Left ventricle myocardium superior (tissue), 1 donor: ENCODE results near the gene PPFIA2. TPM values are rescaled to one million over a fixed set of nuclear protein-coding genes. Genes with fewer than 3 reads are reported as not detected.
"Not testable (repeated sequence)": the region's sequence is repeated elsewhere in the genome, so short reads cannot be mapped to it uniquely, and the experiment has no call there.

Experiments used
- ATAC-seq: fragments of 200-7000 bp; cut with Tn5 transposase; one replicate; pipeline ENCODE4 v1.9.1; 2020; ENCODE audit warnings: mild to moderate bottlenecking, moderate library complexity
- DNase-seq: peaks from one replicate; pipeline ENCODE4 v3.0.0-alpha.2; 2020
- intact Hi-C: fragments of 100-400 bp; cut with micrococcal nuclease; formaldehyde crosslinking; loops from one replicate; pipeline ENCODE4 v1.11.0; 2022
- total RNA-seq: library from RNA; stranded (reverse); fragmentation: NEBNext Ultra II Directional; extraction: Animal tissue kit (Norgen Biotek cat#: 25700); gene quantifications from one replicate; pipeline ENCODE4 v1.2.1, GENCODE V29; 2021
- donor health status: DM: no; HTN: yes; CAD: no; lungs with severe emphysema.

PPFIA2 gene
- total RNA-seq, 1 donor from 2014 or later: 0.37 TPM

GRCh38 chr12:81252228-81252627 lies 506.9 kb downstream of the PPFIA2 start:
- intact Hi-C loops: no loop called here
- DNase-seq (no peak), ATAC-seq (no peak)

- no peak for DNase-seq
Observed at GRCh38 chr12:81249976-81250375, 509.2 kb downstream of the PPFIA2 start.

GRCh38 chr12:81245907-81246570 lies 513.1 kb downstream of the PPFIA2 start:
- DNase-seq (no peak), ATAC-seq (no peak)
- intact Hi-C loops: no loop called here

More at GRCh38 chr12:81249976-81250375, 509.2 kb downstream of the PPFIA2 start:
- no peak for ATAC-seq
- intact Hi-C loops: no loop called here

GRCh38 chr12:81245458-81245857 lies 513.7 kb downstream of the PPFIA2 start:
- intact Hi-C loops: no loop called here
- no peak for DNase-seq
- ATAC-seq: no peak

- no peak for DNase-seq
- intact Hi-C loops: no loop called here
- ATAC-seq: peak; percentile 73
Observed at GRCh38 chr12:81231574-81232368, 527.4 kb downstream of the PPFIA2 start.

GRCh38 chr12:81229759-81230158 lies 529.4 kb downstream of the PPFIA2 start:
- intact Hi-C loops: no loop called here
- ATAC-seq (no peak), DNase-seq (no peak)

GRCh38 chr12:81224626-81225025 lies 534.5 kb downstream of the PPFIA2 start:
- intact Hi-C loops: no loop called here
- ATAC-seq (no peak), DNase-seq (no peak)

- intact Hi-C loops: no loop called here
- ATAC-seq: no peak
- no peak for DNase-seq
Observed at GRCh38 chr12:81222846-81223592, 536.1 kb downstream of the PPFIA2 start.

- no peak for ATAC-seq
- no peak for DNase-seq
Observed at GRCh38 chr12:81221681-81222080, 537.5 kb downstream of the PPFIA2 start.

GRCh38 chr12:81216739-81217138 lies 542.4 kb downstream of the PPFIA2 start:
- DNase-seq (no peak), ATAC-seq (no peak)
- intact Hi-C loops: no loop called here

More at GRCh38 chr12:81221681-81222080, 537.5 kb downstream of the PPFIA2 start:
- intact Hi-C loops: no loop called here

GRCh38 chr12:81212996-81213696 lies 546.0 kb downstream of the PPFIA2 start:
- intact Hi-C loops: no loop called here
- DNase-seq (no peak), ATAC-seq (no peak)

- DNase-seq: no peak
- intact Hi-C loops: no loop called here
- no peak for ATAC-seq
Observed at GRCh38 chr12:81211306-81211705, 547.8 kb downstream of the PPFIA2 start.

- DNase-seq, intact Hi-C loops: not testable (repeated sequence)
- ATAC-seq: peak; percentile 86
Observed at GRCh38 chr12:81209772-81210225, 549.4 kb downstream of the PPFIA2 start.

- intact Hi-C loops: no loop called here
- peak; percentile 66 for ATAC-seq
- DNase-seq: no peak
Observed at GRCh38 chr12:81209012-81209411, 550.1 kb downstream of the PPFIA2 start.

GRCh38 chr12:81208187-81208911 lies 550.8 kb downstream of the PPFIA2 start:
- no peak for ATAC-seq
- intact Hi-C loops: no loop called here
- no peak for DNase-seq
